ENCODE results near the gene REXO4. TPM values are rescaled to one million over a fixed set of nuclear protein-coding genes. Genes with fewer than 3 reads are reported as not detected.

Gene REXO4
- polyA plus RNA-seq, 1 donor from 2014 or later = 16.1 TPM

- TF ChIP-seq EP300 (conservative IDR thresholded peaks at IDR 0.05; ENCODE audit: poor library complexity, severe bottlenecking) = no peak
- TF ChIP-seq CTCF (IDR thresholded peaks at IDR 0.05; ENCODE audit: poor library complexity, severe bottlenecking) = no peak
- no peak for TF ChIP-seq TAF1 (IDR thresholded peaks at IDR 0.05; ENCODE audit: low read depth)
- no peak for TF ChIP-seq SMC3 (conservative IDR thresholded peaks at IDR 0.05; ENCODE audit: poor library complexity)
- no peak for TF ChIP-seq POLR2AphosphoS5 (IDR thresholded peaks at IDR 0.05)
- no peak for TF ChIP-seq MXI1 (conservative IDR thresholded peaks at IDR 0.05; ENCODE audit: poor library complexity, severe bottlenecking)
- no peak for TF ChIP-seq RAD21 (conservative IDR thresholded peaks at IDR 0.05)
- no peak for TF ChIP-seq EZH2 (IDR thresholded peaks at IDR 0.05; ENCODE audit: borderline replicate concordance, insufficient read depth, low read length, poor library complexity, severe bottlenecking)
- no peak for TF ChIP-seq REST (IDR thresholded peaks at IDR 0.05; ENCODE audit: borderline replicate concordance)
- Histone ChIP-seq H3K4me3 (ENCODE audit: low read length) (no peak overlapping the region), H3K27ac (ENCODE audit: low read length) (no peak overlapping the region), H3K9ac (ENCODE audit: low read length) (no peak overlapping the region), H3F3A (ENCODE audit: insufficient read depth, low read length, poor library complexity, severe bottlenecking) (no peaks in the 10 kb centered on the region), H4K20me1 (ENCODE audit: insufficient read depth) (no peaks in the 10 kb centered on the region), H3K4me2 (ENCODE audit: low read length) (no peak overlapping the region), H3K79me2 (replicated peaks; ENCODE audit: insufficient read depth, low read length) (no peaks in the 10 kb centered on the region), H2AFZ (ENCODE audit: low read depth, low read length) (no peak overlapping the region), H3K27me3 (ENCODE audit: insufficient read depth, low read depth, low read length) (no peaks in the 10 kb centered on the region), H3K9me3 (ENCODE audit: low read length) (no peaks in the 10 kb centered on the region), H3K9me2 (ENCODE audit: insufficient read depth, low read length) (no peaks in the 10 kb centered on the region), H3K36me3 (ENCODE audit: insufficient read depth, low read length) (no peaks in the 10 kb centered on the region)
These were observed 33.0 kb downstream of the REXO4 start for GRCh38 chr9:133384736-133385321.

GRCh38 chr9:133383438-133383837 lies 34.4 kb downstream of the REXO4 start:
- Histone ChIP-seq H3K27me3 (ENCODE audit: insufficient read depth, low read depth, low read length) (no peaks in the 10 kb centered on the region), H3K9ac (ENCODE audit: low read length) (no peak overlapping the region), H3F3A (ENCODE audit: insufficient read depth, low read length, poor library complexity, severe bottlenecking) (no peaks in the 10 kb centered on the region), H3K27ac (ENCODE audit: low read length) (no peak overlapping the region), H4K20me1 (ENCODE audit: insufficient read depth) (no peaks in the 10 kb centered on the region), H3K36me3 (ENCODE audit: insufficient read depth, low read length) (no peaks in the 10 kb centered on the region), H3K79me2 (replicated peaks; ENCODE audit: insufficient read depth, low read length) (no peaks in the 10 kb centered on the region), H3K4me2 (ENCODE audit: low read length) (no peak overlapping the region), H3K9me2 (ENCODE audit: insufficient read depth, low read length) (no peaks in the 10 kb centered on the region), H3K9me3 (ENCODE audit: low read length) (no peaks in the 10 kb centered on the region), H3K4me3 (ENCODE audit: low read length) (no peak overlapping the region), H2AFZ (ENCODE audit: low read depth, low read length) (no peak overlapping the region)
- no peak for TF ChIP-seq CTCF (IDR thresholded peaks at IDR 0.05; ENCODE audit: poor library complexity, severe bottlenecking)
- no peak for TF ChIP-seq POLR2AphosphoS5 (IDR thresholded peaks at IDR 0.05)

All from neural cell (in vitro differentiated cells).